ENCODE data around the gene MVP. TPM values are rescaled to one million over a fixed set of nuclear protein-coding genes. Genes with fewer than 3 reads are reported as not detected.
"Not testable (repeated sequence)": the region's sequence is repeated elsewhere in the genome, so short reads cannot be mapped to it uniquely, and the experiment has no call there.

Gene MVP
- 100 to 1,000 TPM; 467 to 578 TPM for total RNA-seq
- long read RNA-seq, transcript MVP-201 (15 exons, 2,870 nt), result major isoform, 342 of 1,314 reads
- long read RNA-seq, transcript MVP-202 (15 exons, 2,925 nt), result minor isoform, 68 of 1,314 reads
- long read RNA-seq, partial matches to known transcripts, result 859 of 1,314 reads
- long read RNA-seq, other reads (novel, unspliced or antisense), result 45 of 1,314 reads

DNA sequence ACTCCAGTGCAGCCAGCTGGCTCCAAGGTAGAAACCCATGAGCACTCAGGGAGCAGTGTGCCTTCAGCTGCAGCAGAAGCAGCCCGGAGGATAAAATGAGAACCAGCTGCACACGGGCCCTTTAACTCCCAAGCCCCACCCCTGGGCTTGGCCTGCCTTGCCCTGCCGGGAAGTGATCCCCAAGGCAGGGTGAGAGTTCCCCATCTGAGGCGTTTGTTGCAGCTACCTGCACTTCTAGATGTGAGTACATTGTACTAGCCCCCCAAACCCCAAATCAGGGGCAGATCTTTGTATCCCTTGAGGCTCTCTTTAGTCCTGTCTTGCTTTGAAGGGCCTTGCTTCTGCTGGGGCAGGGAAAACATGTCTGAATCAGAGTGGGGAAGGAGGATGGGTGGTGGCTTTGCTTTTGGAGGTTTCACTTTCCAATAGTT lies at the start of gene MVP:
Gene MVP (plus strand): TSS at position 192 of the 431 bp plus-strand sequence. CDS start 10,088 bp downstream, outside the sequence.
- DNase-seq, result peak; percentile 85 to 87
- ATAC-seq, result peak; percentile 45
- intact Hi-C loops (cut with DNase I, micrococcal nuclease), result no loop called here

DNA sequence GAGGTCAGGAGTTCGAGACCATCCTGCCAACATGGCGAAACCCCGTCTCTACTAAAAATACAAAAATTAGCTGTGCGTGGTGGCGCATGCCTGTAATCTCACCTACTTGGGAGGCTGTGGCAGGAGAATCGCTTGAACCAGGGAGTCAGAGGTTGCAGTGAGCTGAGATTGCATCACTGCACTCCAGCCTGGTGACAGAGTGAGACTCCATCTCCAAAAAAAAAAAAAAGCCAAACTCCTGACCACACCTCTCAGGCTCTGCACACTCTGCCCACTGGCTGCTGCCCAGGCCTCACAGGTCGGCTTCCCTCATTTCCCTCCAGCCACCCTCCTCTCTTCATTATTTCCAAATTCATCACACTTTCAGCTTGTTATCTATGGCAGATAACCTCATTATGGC lies 47.9 kb upstream of the MVP start:
- DNase-seq; intact Hi-C loops (cut with DNase I, micrococcal nuclease); ATAC-seq: not testable (repeated sequence)

DNA sequence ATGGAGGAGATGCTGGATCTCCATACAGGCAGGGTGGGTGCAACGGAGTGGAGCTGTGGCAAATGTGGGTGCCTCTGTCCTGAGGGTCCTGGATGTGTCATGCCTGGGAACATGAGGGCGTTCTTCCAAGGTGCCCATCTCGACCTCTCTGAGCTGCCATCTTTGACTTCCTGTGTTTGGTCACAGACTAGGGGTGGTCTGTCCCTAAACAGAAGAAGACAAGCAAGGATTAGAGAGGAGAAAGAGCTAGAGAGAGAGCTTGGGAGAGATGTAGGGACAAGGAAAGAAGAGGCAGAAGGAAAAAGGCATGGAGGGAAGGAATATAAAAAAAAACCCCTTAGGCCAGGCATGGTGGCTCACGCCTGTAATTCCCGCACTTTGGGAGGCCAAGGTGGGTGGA lies 45.5 kb upstream of the MVP start:
- intact Hi-C loops (cut with DNase I, micrococcal nuclease), result no loop called here
- ATAC-seq (no peak), DNase-seq (no peak)

DNA sequence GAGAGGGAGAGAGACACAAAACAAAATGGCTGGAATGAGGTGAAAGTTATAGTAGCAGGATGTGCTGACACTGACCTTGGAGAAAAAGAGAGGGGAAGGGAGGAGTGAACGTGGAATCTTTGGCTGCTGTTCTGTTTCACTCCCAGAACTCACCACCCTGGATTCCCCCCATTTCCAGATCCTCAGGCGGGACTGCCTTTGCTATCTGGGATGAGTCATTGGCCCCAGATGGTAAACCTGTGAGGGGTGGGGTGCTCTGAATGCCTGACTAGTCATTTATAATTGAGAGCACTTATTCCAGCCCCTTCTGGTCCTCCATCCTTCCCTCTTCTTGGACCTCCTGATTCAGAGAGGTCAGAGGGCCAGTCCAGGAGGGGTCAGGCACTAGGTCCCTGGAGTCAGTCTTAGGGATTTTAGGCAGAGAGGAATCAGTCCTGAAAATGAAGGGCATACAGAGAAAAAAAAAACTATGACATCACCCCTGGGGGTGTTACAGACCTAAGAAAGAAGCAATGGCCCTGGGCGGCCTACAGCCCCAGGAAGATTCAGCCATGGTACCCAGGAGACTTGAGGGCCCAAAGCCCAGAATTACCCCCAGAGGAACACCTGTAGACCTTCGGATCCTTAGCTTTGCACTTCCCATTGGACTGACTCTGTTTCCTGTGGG lies 44.4 kb upstream of the MVP start:
- ATAC-seq (peak; percentile 43), DNase-seq (no peak)
- intact Hi-C loops (cut with DNase I, micrococcal nuclease), result no loop called here

DNA sequence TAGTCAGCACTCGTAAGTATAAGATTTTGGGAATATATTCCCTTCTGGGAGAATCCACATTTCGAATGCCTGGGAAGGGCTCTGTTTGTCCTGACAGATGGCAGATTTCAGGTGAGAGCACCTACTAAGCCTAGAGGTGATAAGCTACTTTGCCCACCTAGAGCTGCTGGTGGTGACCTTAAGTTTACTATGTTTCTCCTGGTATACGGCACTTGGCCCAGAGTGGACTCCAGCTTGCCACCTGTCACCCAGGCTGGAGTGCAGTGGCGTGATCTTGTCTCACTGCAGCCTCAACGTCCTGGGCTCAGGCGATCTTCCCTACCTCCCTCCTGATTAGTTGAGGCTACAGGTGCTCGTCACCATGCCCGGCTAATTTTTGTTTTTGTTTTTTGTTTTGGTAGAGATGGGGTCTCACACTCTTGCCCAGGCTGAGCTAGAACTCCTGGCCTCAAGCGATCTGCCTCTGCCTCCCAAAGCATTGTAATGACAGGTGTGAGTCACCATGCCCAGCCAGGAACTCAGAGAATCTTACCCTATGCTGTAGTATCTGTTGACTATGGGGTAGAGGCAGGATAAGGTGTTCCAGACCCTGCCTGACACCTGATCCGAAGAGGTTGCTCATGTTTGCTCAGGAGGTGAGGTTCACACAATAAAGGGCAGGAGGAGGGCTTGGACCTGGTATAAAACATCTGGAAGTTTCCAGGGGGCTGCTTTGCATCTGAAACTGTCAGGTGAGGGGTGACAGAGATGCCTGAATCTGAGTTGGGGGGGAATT lies 42.5 kb upstream of the MVP start, which contains the start of gene ZG16:
Gene ZG16 (plus strand): TSS at position 681 of the 775 bp plus-strand sequence. CDS start 1,011 bp downstream, outside the sequence.
- peak; percentile 67 for ATAC-seq

DNA sequence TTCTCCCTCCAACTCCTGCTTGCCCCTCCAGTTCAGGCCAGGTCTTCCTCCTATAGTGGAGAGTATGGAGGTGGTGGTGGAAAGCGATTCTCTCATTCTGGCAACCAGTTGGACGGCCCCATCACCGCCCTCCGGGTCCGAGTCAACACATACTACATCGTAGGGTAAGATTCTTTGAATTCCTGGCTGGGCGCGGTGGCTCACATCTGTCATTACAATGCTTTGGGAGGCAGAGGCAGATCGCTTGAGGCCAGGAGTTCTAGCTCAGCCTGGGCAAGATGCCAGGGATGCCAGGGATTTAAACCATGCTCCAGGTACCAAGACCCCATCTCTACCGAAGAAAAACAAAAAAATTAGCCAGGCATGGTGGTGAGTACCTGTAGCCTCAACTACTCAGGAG lies 40.8 kb upstream of the MVP start:
- DNase-seq (no peak), ATAC-seq (no peak)
- intact Hi-C loops (cut with DNase I, micrococcal nuclease), result no loop called here

More for the DNA sequence above, 42.5 kb upstream of the MVP start, which contains the start of gene ZG16:
- intact Hi-C loops (cut with DNase I, micrococcal nuclease), result no loop called here
- DNase-seq, result no peak

DNA sequence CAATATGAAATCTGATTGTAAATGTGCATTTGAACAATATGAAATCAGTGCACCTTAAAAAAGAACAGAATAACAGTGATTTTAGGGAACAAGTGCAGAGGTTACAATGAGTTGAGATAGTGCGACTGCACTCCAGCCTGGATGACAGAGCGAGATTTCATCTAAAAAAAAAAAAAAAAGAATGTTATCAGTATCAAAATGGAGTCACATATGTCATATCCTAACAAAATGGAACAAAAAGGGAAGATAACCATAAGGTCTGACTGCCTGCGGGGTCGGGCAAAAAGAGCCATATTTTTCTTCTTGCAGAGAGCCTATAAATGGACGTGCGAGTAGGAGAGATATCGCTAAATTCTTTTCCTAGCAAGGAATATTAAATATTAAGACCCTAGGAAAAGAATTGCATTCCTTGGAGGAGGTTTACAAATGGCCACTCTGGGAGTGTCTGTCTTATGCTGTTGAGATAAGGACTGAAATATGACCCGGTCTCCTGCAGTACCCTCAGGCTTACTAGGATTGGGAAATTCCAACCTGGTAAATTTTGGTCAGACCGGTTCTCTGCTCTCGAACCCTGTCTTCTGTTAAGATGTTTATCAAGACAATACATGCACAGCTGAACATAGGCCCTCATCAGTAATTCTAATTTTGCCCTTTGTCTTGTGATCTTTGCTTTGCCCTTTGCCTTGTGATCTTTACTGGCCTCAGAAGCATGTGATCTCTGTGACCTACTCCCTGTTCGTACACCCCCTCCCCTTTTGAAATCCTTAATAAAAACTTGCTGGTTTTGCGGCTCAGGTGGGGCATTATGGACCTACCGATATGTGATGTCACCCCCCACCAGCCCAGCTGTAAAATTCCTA lies 36.9 kb upstream of the MVP start:
- intact Hi-C loops (cut with DNase I, micrococcal nuclease); DNase-seq: not testable (repeated sequence)
- ATAC-seq, result peak; percentile 14

DNA sequence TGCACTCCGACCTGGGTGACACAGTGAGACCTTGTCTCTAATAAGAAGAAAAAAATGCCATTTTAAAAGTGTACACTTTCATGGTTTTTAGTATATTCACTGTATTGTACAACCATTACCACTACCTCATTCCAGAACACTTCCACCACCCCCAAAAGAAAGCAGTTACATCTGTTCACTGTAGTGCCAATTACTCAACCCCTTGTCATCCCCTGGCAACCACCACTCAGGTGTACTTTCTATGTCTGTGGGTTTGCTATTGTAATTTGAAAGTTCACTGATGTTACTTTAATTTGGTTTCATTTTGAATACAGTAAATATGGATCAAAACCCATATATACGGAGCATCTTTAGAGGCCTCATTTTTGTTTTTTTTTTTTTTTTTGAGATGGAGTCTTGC lies 36.1 kb upstream of the MVP start:
- DNase-seq (no peak), ATAC-seq (peak; percentile 25)
- intact Hi-C loops (cut with DNase I, micrococcal nuclease), result no loop called here

DNA sequence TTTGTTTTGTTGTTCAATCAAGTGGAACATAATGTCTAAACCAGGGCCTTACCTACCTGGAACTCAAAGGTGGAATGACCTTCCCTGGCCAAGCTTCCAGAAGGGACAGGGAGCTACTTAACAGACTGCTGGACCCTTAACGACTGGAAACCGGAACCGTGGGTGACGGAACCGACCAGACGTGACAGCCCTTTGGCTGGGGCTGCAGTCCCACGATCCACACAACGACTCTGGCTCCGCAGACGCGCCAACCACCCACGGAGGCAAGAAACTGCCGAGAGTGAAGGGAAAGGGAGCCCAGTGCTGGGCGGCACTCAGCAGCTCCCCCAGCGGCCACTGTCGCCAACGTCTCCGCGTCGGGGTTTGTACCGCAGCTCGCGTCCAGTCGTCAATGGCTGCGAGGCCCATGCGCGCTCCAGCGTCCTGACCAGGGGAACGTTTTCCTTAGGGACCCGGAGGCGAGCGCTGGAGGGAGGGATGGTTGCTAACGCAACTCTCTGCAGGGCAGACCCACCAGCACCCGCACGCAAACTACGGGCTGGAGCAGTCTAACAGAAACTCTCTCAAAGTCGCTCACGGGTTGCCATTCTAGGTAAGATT lies 35.3 kb upstream of the MVP start:
- DNase-seq, result peak; percentile 38 to 67
- peak; percentile 4 for ATAC-seq
- intact Hi-C loops (cut with DNase I, micrococcal nuclease), result no loop called here

DNA sequence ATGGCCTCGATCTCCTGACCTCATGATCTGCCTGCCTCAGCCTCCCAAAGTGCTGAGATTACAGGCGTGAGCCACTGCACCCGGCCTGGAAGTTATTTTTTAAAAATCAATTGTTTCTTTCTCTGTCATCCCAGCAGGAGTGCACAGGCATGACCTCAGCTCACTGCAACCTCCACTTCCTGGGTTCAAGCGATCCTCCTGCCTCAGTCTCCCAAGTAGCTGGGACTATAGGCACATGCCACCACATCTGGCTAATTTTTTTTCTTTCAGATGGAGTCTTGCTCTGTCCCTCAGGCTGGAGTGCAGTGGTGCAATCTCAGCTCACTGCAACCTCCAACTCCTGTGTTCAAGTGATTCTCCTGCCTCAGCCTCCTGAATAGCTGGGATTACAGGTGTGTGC lies 33.1 kb upstream of the MVP start:
- intact Hi-C loops (cut with DNase I, micrococcal nuclease); ATAC-seq: not testable (repeated sequence)

DNA sequence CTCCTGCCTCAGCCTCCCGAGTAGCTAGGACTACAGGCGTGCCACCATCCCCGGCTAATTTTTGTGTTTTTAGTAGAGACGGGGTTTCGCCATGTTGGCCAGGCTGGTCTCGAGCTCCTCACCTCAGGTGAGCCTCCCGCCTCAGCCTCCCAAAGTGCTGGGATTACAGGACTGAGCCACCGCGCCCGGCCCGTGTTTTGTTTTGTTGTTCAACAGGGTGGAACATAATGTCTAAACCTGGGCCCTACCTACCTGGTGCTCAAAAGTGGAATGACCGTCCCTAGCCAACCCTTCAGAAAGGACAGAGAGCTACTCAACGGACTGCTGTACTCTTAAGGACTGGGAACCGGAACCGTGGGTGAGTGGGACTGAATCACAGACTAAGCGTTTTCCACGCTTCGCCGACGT lies 30.5 kb upstream of the MVP start:
- DNase-seq (no peak), ATAC-seq (peak; percentile 1)
- intact Hi-C loops (cut with DNase I, micrococcal nuclease), result no loop called here

More for the DNA sequence above, 33.1 kb upstream of the MVP start:
- DNase-seq, result not testable (repeated sequence)

DNA sequence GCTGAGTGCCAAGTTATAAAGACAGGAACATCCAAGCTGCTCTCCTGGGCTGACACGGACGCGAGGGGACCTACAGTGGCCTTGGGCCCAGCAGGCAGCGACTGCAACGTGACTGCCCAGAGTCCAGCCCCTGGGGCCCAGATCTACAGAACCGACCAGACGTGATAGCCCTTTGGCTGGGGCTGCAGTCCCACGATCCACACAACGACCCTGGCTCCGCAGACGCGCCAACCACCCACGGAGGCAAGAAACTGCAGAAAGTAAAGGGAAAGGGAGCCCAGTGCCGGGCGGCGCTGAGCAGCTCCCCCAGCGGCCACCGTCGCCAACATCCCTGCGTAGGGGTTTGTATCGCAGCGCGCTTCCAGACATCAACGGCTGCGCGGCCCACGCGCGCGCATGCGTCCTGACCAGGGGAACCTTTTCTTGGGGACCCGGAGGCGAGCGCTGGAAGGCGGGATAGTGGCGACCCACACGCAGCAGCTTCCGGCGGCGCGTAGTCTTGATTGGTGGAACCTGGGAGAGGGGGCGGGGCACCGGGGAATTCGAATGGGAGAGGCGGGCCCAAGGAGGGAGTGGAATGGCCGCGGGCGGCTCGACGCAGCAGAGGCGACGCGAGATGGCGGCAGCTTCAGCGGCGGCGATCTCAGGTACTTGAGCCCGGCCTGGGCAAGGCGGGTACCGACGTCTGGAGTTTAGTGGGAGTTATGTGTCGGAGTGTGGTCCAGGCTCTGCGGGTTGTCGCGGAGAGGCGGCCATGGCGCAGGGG lies 29.9 kb upstream of the MVP start, which contains the start of gene KIF22:
Gene KIF22 (plus strand): TSS at position 569 of the 766 bp plus-strand sequence. CDS start 9 bp downstream, at position 578.
- intact Hi-C loops (cut with DNase I, micrococcal nuclease), result no loop called here
- DNase-seq (peak; percentile 99), ATAC-seq (peak; percentile 93)

DNA sequence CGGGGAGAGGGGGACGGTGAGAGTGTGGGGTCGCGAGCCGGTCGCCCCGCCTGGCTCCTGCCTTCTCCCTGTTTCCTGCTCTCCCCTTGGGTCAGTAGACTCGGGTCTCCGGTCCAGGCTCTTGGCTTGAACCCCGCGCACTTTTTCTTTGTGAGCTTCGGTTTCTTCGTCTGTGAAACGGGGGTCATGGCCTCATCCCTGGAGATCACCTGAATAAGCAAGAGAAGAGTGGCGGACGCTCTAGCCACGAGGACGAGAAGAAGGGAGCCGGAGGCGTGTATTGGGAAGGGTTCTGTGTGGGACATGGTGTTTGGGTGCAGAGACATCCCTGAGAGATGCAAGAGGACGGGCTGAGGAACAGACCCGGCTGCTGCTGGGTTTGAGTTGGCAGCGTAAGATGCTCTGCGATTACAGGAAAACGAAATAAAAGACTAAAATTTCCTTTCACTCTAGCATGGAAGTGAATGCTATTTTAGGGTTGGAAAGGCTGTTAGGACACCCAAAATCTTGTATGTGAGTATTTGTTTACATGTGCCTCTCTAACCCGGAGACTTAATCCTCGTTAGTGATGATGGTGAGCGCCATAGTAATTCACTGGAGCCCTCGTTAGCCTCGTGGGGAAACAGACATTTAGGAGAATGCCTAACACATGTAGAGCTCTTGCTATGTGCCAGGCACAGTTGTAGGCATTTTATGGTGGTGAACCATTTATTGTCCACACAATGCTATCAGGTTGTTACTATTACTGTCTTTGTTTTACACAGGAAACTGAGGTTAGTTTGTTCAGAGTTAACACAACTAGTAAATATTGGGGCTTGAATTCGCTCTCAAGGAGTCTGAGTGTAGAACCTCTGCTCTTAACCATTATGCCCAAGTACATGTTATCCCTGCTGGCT lies 29.1 kb upstream of the MVP start:
- DNase-seq (no peak), ATAC-seq (peak; percentile 20)
- intact Hi-C loops (cut with DNase I, micrococcal nuclease), result no loop called here

DNA sequence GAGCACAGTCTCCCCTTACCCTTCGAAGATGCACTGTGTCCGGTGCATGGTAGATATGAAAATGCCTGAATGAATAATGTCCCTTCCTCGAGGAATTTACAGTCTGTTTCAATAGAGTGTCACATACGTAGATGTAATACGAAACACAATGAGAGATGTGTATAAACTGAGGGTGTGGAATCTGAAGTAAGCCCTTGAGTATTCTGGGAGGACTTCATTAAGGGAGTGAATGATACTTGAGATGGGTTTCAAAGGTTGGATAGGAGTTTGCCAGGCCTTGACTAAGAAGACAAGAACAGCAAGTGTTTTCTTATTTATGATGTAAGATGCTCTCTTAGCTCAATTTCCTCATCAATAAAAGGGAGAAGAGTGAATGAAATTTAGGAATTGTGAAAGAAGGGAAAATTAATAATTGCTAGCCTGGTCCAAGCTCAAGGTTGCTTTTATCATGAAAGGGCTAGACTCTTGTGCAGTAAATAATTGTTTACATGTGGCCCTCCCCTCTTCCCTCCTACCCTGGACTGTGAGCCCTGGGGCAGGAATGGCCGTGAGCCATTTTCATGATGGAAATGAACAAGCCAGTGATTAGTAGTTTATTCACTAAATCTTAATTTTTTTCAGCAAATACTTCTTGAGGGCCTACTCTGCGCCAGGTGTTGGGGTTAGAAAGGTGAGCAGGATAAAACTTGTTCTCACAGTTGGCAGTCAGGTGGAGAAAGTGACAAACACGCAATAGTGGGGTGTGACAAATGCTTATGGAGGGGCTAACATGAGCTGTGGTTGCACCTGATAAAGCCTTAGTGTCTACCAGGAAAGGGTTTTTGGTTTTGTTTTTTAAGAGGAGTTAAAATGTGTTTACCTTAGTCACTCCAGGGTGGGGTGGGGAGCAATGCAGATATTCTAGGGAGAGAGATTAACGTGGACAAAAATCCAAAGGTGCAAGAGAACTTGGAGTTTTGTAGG lies 28.1 kb upstream of the MVP start:
- no peak for DNase-seq
- ATAC-seq, result no peak
- intact Hi-C loops (cut with DNase I, micrococcal nuclease), result no loop called here

DNA sequence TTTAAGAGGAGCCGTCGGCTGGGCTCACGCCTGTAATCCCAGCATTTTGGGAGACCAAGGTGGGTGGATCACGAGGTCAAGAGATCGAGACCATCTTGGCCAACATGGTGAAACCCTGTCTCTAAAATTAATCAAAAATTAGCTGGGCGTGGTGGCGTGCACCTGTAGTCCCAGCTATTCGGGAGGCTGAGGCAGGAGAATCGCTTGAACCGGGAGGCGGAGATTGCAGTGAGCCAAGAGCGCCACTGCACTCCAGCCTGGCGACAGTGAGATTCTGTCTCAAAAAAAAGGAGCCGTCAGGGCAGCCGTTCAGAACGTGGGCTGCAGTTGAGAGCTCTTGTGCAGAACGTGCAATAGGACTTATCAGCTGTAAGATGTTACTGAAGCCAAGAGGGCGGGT lies 27.1 kb upstream of the MVP start:
- intact Hi-C loops (cut with DNase I, micrococcal nuclease); DNase-seq; ATAC-seq: not testable (repeated sequence)
